LoVo (cell line): Measurements from ENCODE around the gene RS1.

Source experiments
- DNase-seq: peaks from one replicate; pipeline ENCODE4 v3.0.0-alpha.2; 2016; ENCODE audit warnings: low spot score

RS1 gene

DNA sequence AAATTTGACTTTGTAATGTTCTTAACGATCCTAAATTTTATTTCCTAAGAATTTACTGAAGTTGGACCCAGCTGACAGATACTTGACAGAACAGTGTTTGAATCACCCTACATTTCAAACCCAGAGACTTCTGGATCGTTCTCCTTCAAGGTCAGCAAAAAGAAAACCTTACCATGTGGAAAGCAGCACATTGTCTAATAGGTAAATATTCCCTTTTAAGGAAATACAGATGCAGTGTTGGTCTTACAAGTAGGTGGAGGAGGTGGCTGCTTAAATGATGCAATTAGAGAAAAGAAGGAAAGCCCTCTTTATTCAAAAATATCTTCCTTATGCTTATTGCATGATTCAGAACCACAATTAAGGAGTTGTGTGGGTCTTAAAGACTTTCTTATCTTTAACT is 73.5 kb downstream of the RS1 start:
- DNase-seq = no peak

DNA sequence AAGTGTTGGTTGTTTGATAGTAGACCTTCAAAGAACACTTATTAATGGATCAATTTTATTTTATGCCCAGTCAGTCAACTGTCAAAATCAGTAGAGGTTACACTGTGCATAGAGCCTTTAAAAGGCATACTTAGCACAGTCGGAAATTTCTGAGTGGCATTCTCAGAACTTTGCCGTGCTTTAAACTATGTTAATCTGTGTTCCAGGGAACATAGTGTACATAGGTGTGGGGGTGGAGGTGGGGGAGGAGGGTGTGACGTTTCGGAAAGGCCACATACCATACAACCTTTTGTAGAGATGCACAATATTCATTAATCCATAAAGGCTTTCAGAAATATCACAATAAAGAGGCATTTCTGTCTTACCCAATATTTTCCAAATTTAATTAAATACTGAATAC is 75.8 kb downstream of the RS1 start:
- no peak for DNase-seq

GRCh38 chrX:18594079-18594478 is 77.8 kb downstream of the RS1 start:
- no peak for DNase-seq

DNA sequence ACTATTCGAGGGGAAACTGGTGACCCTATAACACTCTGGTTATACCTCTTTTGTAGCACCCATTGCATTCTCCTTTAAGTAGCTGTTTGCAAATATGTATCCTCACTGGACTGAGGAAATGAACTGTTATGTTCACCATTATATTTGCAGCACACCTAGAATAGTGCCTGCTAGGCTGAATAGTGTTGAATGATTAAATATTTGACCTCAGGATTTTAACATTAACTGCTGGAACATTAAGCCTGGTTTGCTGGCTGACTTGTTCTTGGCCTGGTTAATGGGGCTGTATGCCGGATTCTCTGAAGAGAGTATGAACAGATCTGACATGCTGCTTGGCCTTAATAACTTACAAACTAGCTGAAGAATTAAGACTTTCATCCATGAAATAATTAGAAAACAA is 80.1 kb downstream of the RS1 start:
- DNase-seq = no peak
